ENCODE data around the gene OBSCN.

- no peak for TF ChIP-seq EZH2 (IDR thresholded peaks at IDR 0.05; ENCODE audit: insufficient read depth, poor library complexity, severe bottlenecking)
- no peak for TF ChIP-seq EZH2phosphoT487 (IDR thresholded peaks at IDR 0.05; ENCODE audit: insufficient read depth, low read depth)
Measured at GRCh38 chr1:228359613-228360532, 152.0 kb downstream of the OBSCN start.
